Sigmoid colon (tissue), 4 donors: Measurements from ENCODE around the gene RELCH.

ENCODE experiments used
- CTCF ChIP-seq, 4 experiments: fragments of 450-650 bp in 3 of 4; fragments of 200-600 bp in 1 of 4; IDR thresholded peaks; one replicate each; pipeline ENCODE4 v1.5.1; 2016 to 2019; ENCODE audit warnings: antibody characterized with exemption in 4 of 4, mild to moderate bottlenecking in 3 of 4, moderate library complexity in 2 of 4
- EP300 ChIP-seq, 4 donors: sonication (generic); formaldehyde crosslinking; IDR thresholded peaks; one replicate each; pipeline ENCODE4 v1.6.1; 2017; ENCODE audit warnings: antibody characterized with exemption in 4 of 4
- POLR2AphosphoS5 ChIP-seq, 4 donors: sonication (generic); formaldehyde crosslinking; IDR thresholded peaks; one replicate each; pipeline ENCODE4 v1.6.1; 2017; ENCODE audit warnings: antibody characterized with exemption in 4 of 4

DNA sequence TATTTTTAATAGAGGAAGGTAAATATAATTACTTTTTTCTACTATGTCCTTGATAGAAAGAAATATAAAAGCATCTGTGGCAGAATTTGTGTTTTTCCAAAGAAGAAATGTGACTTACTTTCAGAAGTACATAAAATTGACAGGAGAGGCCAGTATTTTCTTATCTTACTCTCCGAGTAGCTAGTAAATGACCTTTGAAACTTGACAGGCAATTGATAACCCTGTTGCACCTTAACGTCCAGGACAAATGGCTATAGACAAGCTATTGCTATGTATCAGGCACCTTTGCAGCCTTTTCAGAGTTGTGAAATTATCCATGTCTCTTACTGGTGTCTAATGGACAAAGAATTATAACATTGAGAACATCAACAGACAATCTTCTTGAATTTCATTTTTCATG lies 75.0 kb downstream of the RELCH start:
- TF ChIP-seq CTCF (IDR thresholded peaks at IDR 0.05) (no peak), EP300 (IDR thresholded peaks at IDR 0.05) (no peak), POLR2AphosphoS5 (IDR thresholded peaks at IDR 0.05) (no peak)
